Subcutaneous adipose tissue (tissue), 4 donors: Measurements from ENCODE around the gene ANKRD63. TPM values are rescaled to one million over a fixed set of nuclear protein-coding genes. Genes with fewer than 3 reads are reported as not detected.

Experiments
- total RNA-seq, 4 donors: library from RNA; depleted of rRNA; stranded (reverse); fragments of >200 nt; gene quantifications; one replicate each; pipeline ENCODE4 v1.1.0, GENCODE V29; 2016
- TF ChIP-seq, protein P1 (sequence below): fragments of 450-650 bp; IDR thresholded peaks from one replicate; pipeline ENCODE4 v1.5.1; 2016; ENCODE audit warnings: low read depth, mild to moderate bottlenecking, control low read depth, antibody characterized with exemption, moderate library complexity

ANKRD63 gene, protein sequence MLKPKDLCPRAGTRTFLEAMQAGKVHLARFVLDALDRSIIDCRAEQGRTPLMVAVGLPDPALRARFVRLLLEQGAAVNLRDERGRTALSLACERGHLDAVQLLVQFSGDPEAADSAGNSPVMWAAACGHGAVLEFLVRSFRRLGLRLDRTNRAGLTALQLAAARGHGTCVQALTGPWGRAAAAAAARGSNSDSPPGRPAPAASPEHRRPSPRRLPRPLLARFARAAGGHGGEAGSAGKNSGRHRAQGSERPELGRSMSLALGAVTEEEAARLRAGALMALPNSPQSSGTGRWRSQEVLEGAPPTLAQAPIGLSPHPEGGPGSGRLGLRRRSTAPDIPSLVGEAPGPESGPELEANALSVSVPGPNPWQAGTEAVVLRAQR
- total RNA-seq, result not detected

DNA sequence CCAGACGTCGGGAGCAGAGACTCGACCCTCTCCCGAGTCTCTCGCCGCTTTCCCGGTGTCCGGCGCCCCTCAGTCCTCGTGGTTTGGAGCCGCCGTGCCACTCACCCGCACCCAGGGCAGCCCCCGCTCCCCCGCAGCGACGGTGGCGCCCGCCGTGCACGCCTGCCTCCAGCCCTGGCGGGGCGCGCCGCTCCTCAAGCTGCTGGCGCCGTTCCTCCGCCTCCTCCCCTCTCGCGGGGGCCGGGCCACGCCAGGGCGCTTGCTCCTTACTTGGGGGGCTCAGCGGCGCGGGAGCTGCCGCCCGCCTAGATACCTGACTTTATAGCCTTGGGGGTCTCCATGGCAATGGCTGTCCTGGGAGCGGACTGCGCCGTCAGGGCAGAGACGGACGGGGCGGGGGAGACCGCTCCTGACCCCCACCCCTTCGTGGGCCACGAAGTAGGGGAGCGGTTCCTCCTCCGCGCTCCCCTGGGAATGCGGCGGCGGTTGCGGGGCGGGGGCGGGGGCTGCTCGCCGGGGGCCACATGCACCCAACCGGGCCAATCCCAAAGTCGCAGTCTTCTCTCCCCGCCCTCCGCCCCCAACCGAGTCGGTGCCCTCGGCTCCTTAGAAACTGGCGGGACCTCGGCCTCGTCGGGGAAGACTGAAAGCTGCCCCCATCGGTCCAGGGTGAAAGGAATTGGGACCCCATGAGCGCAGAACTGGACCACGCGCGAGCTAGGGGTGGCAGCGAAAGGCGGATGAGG, at the start of gene ANKRD63:
TSS of gene ANKRD63 (minus strand) at position 196 of the 746 bp plus-strand sequence. CDS start 478 bp downstream, outside the sequence.
- TF ChIP-seq, protein P1, sequence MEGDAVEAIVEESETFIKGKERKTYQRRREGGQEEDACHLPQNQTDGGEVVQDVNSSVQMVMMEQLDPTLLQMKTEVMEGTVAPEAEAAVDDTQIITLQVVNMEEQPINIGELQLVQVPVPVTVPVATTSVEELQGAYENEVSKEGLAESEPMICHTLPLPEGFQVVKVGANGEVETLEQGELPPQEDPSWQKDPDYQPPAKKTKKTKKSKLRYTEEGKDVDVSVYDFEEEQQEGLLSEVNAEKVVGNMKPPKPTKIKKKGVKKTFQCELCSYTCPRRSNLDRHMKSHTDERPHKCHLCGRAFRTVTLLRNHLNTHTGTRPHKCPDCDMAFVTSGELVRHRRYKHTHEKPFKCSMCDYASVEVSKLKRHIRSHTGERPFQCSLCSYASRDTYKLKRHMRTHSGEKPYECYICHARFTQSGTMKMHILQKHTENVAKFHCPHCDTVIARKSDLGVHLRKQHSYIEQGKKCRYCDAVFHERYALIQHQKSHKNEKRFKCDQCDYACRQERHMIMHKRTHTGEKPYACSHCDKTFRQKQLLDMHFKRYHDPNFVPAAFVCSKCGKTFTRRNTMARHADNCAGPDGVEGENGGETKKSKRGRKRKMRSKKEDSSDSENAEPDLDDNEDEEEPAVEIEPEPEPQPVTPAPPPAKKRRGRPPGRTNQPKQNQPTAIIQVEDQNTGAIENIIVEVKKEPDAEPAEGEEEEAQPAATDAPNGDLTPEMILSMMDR, result no peak

DNA sequence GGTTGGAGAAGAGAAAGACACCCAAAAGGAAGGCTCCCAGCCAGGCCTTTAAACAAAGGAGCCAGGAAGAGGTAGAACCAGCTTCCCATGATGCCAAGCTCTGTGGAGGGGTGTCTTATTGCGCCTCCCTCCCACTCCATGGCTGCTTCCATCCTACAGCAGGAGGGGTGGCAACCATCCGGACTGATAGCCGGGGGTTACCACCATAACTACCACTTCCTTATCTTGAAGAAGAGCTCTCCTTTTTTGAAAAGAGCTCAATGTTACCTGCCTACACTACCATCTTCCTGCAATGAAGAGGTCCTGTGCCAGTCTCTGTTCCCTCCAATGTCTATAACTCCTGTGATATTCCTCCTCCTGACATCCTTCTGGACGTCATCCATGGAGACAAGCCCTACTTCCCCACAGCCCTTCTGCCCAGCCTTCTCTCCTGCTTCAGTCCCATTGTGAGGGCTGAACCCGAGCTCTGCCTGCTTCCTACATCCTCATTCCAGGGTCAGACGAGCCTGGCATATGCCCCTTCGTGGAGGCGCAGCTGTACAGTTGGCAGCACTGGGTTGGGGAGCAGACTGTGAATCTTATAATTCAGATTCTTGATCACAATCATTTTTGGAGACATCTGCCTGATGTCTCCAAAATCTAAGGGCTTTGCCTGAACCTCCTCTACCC, 49.4 kb upstream of the ANKRD63 start:
- TF ChIP-seq, protein P1, result no peak

DNA sequence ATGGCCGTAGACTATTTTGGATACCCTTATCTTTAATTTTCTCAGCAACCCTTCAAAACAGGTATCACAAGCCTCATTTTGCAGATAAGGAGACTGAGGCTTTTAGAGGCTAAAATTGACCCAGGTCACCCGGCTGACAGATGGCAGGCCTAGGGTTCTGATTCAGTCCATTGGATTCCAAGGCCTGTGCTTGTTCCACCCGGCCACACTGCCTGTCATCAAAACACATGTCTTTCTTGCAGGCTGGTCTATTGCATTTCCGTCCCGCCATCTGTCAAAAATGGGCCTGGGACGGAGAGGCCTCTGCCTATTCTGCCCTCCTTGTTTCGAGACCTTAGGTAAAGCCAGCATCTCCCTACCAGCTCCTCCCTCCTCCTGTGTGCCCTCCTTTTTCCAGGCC, 48.8 kb upstream of the ANKRD63 start:
- TF ChIP-seq, protein P1, result no peak

DNA sequence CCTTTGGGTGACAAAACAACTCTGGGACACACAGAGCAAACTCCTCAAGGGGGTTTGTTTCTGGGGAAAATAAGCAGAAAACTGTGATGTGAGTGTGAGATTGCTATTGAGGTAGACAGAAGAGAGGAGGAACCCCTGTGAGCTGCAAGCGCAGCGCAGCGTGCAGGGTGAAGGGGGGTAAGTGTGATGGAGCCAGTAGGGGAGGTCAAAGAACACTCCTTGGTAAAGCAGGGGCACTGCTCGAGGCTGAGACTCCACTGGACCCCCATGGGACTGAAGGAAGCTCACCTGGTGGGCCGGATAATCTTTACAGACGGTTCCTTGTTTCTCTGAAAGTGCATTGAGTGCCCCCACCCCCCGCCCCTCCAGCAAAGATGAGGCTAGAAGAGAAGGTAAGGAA, 48.2 kb upstream of the ANKRD63 start:
- TF ChIP-seq, protein P1, result no peak

DNA sequence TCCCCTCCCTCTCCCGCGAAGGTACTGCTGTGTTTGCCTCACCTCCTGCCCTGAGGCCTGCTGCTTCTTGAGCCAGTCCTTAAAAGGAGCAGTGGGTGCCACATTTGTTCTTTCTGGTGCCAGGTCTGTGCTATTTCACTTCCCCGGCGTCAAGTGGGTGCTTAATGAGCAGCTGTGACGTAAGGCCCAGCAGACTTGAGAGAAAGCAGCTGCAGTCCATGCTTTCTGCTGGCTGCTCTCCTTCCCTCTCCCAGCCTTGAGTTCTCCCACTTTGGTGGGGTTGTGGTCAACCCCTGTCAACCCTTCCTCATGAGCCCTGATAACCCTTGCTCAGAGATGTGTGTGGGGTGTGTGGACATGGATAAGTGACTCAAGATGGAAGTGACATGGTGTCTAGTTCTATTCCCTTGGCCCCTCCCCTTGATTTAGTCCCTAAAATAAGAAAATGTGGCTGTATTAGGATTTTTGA, 47.5 kb upstream of the ANKRD63 start:
- TF ChIP-seq, protein P1, result no peak

DNA sequence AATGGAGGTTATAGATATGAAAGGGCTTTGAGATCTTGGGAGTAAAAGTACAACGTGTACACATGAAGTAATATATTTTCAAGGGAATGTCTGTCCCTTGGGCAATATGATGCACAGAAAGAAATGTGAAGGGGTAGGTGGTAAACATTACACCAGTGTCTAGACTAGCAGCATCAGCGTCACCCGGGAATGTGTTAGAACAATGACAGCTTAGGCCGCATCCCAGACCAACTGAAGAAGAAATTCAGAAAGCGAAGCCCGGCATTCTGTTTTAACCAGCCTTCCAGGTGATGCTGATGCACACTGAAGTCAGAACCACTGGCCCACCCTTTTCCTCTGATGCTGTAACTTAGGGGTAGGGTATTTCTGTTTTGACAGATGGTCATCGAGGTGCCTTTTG, 46.9 kb upstream of the ANKRD63 start:
- TF ChIP-seq, protein P1, result no peak

DNA sequence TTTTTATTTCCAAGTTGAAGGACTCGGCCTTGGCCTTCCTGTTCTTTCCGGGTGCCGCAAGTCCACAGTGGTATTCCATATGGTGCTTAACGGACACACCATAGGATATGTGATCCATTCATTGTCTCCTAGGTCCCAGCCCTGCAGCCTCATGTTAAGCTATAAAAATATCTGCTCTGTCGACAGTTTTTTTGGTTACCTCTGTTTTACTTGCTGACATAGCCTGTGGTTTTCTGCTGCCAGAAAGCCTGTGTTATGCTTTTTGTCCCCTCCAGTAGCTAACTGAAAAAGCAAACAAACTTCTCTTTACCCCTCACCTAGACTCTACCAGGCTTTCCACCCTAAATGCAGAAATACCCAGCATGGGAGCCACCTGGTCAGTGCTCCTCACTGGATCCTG, 45.9 kb upstream of the ANKRD63 start:
- TF ChIP-seq, protein P1, result no peak
